Nephron (organoid): ENCODE results near the gene GNPTG.

ENCODE experiments used
- H3K27ac Mint-ChIP-seq, 3 experiments: 2 replicates each; pipeline ENCODE4 v1.8.0; 2020; ENCODE audit warnings: mixed read lengths in 3 of 3, mild to moderate bottlenecking in 2 of 3, moderate library complexity in 1 of 3
- H3K27me3 Mint-ChIP-seq: 2 replicates; pipeline ENCODE4 v1.8.0; 2021; ENCODE audit warnings: low read depth, mild to moderate bottlenecking, moderate library complexity, mixed read lengths
- H3K36me3 Mint-ChIP-seq: 2 replicates; pipeline ENCODE4 v1.8.0; 2020; ENCODE audit warnings: low read depth, mixed read lengths
- H3K4me1 Mint-ChIP-seq: 2 replicates; pipeline ENCODE4 v1.8.0; 2020; ENCODE audit warnings: mixed read lengths
- H3K4me3 Mint-ChIP-seq, 3 experiments: 2 replicates each; pipeline ENCODE4 v1.8.0; 2020; ENCODE audit warnings: mild to moderate bottlenecking in 3 of 3, mixed read lengths in 3 of 3, moderate library complexity in 2 of 3
- H3K9me3 Mint-ChIP-seq: 2 replicates; pipeline ENCODE4 v1.8.0; 2020; ENCODE audit warnings: mixed read lengths
- TF ChIP-seq, protein P1 (sequence below), 3 experiments: fragments of 200-600 bp; sonication (generic); IDR thresholded peaks; one replicate each; pipeline ENCODE4 v1.5.0; 2021; ENCODE audit warnings: antibody characterized with exemption in 3 of 3; ENCODE audit not compliant: unreplicated experiment in 3 of 3

Gene GNPTG

DNA sequence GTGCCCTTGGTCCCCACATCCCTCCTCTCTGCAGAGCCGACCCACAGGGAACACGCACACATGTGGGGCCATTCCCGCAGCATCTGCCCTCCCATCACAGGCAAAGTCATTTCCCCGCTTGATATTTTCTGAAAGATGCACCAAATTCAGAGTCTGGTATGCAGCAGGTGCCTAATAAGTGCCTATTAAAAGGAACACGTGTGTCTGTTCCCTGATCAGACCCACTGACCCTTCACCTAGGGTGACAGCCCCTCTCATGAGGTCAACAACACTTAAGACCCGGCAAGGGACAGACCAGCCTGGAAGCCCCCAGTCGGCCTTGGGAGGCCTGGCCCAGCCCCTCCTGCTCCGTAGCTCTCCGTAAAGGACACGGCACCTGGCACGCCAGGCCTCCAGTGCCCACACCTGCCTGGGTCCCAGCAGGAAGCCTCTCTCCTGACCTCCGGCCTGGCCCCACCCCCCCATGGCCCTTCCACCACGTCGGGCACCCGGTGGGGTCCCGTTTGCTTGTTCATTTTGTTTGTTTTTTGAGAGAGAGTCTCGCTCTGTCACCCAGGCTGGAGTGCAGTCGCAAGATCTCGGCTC lies 42.7 kb downstream of the GNPTG start:
- peaks cover 26% of the 10 kb centered on the region for H3K36me3 Mint-ChIP-seq
- no peak overlapping the region for H3K27ac Mint-ChIP-seq
- TF ChIP-seq, protein P1, sequence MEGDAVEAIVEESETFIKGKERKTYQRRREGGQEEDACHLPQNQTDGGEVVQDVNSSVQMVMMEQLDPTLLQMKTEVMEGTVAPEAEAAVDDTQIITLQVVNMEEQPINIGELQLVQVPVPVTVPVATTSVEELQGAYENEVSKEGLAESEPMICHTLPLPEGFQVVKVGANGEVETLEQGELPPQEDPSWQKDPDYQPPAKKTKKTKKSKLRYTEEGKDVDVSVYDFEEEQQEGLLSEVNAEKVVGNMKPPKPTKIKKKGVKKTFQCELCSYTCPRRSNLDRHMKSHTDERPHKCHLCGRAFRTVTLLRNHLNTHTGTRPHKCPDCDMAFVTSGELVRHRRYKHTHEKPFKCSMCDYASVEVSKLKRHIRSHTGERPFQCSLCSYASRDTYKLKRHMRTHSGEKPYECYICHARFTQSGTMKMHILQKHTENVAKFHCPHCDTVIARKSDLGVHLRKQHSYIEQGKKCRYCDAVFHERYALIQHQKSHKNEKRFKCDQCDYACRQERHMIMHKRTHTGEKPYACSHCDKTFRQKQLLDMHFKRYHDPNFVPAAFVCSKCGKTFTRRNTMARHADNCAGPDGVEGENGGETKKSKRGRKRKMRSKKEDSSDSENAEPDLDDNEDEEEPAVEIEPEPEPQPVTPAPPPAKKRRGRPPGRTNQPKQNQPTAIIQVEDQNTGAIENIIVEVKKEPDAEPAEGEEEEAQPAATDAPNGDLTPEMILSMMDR (IDR thresholded peaks at IDR 0.05; ENCODE audit: unreplicated experiment in 3 of 3), result no peak
- H3K4me1 Mint-ChIP-seq, result no peaks in the 10 kb centered on the region
- no peak overlapping the region for H3K4me3 Mint-ChIP-seq
- H3K27me3 Mint-ChIP-seq, result no peaks in the 10 kb centered on the region
- no peaks in the 10 kb centered on the region for H3K9me3 Mint-ChIP-seq

DNA sequence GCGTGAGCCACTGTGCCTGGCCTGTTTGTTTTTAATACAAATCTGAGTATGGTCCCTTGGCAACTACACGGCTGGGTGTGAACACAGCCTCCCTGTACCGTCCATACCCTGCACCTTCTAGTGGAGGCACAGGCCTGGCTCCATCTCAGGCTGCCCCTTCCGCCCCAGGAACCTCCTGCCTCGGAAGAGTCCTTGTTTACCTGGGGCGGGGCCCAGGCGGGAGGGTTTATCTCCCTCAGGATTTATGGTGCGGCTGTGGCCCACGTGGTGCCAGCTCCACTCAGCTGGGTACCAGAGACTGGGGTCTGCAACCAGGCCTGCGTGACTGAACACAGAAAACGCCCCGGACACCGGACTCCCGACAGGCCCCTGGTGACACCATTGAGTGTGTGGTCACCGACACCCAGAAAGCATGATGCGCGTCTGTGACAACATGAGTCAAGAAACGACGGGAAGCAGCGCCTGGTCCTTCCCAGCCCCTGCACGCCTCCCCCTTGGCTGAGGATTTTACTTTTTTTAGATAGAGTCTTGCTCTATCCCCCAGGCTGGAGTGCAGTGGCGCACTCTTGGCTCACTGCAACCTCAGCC lies 43.8 kb downstream of the GNPTG start:
- Mint-ChIP-seq H3K4me3 (no peak overlapping the region), H3K4me1 (no peaks in the 10 kb centered on the region)

DNA sequence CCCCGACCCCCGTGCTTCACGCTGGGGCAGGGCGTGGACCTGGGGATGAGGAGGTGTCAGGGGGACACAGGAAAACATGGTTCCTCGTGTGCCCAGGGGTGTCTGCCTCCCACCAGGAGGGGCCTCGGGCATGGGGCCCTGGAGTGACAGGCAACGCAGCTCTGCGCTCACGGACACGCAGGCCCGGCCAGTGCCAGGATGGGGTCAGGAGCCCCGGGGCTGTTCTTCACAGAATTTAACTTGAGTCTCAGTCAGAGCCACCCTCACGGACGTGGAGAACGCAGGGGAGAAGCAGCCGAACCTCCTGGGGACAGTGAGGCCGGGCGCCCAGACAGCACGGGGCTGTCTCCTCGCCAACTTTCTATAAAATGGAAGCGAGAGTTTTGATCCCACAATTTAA lies 46.0 kb downstream of the GNPTG start:
- H3K9me3 Mint-ChIP-seq, result no peaks in the 10 kb centered on the region
- TF ChIP-seq, protein P1 (IDR thresholded peaks at IDR 0.05; ENCODE audit: unreplicated experiment in 3 of 3), result no peak
- H3K27ac Mint-ChIP-seq, result no peak overlapping the region
- peaks cover 17% of the 10 kb centered on the region for H3K36me3 Mint-ChIP-seq
- no peaks in the 10 kb centered on the region for H3K4me1 Mint-ChIP-seq
- H3K4me3 Mint-ChIP-seq, result no peak overlapping the region
- no peaks in the 10 kb centered on the region for H3K27me3 Mint-ChIP-seq

More for the DNA sequence above, 43.8 kb downstream of the GNPTG start:
- Mint-ChIP-seq H3K27ac (no peak overlapping the region), H3K27me3 (no peaks in the 10 kb centered on the region), H3K36me3 (peaks cover 21% of the 10 kb centered on the region), H3K9me3 (no peaks in the 10 kb centered on the region)
- TF ChIP-seq, protein P1 (IDR thresholded peaks at IDR 0.05; ENCODE audit: unreplicated experiment in 3 of 3), result no peak

DNA sequence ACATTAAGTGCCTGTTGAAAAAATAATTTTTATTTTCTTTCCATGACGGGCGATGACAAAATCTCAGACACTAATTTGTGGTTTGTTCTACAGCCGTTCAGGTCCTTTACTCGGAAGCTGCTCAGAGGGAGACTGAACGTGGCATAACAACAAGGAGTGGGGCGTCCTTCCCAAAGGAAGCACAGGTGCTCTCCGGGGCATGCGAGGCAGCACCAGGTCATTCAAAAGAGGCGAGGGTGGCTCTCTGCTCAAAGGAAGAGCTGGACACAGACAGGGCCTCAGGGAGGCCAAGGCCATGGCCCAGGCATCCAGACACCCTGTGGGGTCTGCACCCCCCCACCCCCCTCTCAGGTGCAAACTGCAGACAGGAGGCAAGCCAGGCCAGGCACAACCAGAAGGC lies 46.6 kb downstream of the GNPTG start:
- Mint-ChIP-seq H3K27ac (no peak overlapping the region), H3K4me3 (no peak overlapping the region)
- TF ChIP-seq, protein P1 (IDR thresholded peaks at IDR 0.05; ENCODE audit: unreplicated experiment in 3 of 3), result no peak

DNA sequence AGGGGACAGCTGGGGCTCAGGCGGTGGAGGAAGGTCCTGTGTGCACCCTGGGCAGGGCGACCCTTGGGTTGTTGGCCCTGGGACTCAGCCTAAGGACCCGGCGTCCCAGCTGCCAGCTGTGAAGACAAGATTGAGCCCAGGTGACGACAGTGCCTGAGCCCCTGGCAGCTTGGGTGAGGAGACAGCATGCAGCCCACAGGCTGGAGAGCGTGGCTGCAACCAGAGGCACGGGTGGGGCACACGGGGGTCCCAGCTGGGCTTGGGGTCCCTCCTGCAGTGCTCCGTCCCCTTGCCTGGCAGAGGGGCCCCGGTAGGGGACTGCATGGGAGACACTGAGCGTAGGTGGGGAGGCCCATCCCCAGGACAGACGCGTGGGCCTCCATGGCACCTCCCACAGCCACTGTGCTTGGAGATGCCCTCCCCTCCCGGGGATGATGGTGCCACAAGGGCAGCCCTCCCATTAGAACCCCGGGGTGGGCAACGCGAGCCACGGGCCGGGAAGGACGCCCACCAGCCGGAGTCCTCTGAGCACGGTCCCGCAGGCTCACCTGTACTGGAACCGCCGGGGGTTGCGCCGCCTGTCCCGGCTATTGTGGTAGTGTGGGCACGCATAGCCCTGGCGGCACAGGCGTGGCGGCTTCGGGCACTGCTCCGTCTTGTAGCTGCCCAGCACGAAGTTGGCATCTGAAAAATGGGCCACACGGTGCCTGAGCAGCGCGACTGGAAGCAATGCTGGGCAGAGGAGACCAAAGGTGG lies 47.3 kb downstream of the GNPTG start:
- TF ChIP-seq, protein P1 (IDR thresholded peaks at IDR 0.05; ENCODE audit: unreplicated experiment in 3 of 3), result no peak
- no peaks in the 10 kb centered on the region for H3K4me1 Mint-ChIP-seq
- no peaks in the 10 kb centered on the region for H3K9me3 Mint-ChIP-seq

More for the DNA sequence above, 46.6 kb downstream of the GNPTG start:
- peaks cover 16% of the 10 kb centered on the region for H3K36me3 Mint-ChIP-seq
- H3K4me1 Mint-ChIP-seq, result no peaks in the 10 kb centered on the region
- H3K9me3 Mint-ChIP-seq, result no peaks in the 10 kb centered on the region
- H3K27me3 Mint-ChIP-seq, result no peaks in the 10 kb centered on the region

More for the DNA sequence above, 47.3 kb downstream of the GNPTG start:
- no peak overlapping the region for H3K4me3 Mint-ChIP-seq
- peaks cover 19% of the 10 kb centered on the region for H3K36me3 Mint-ChIP-seq
- no peaks in the 10 kb centered on the region for H3K27me3 Mint-ChIP-seq
- no peak overlapping the region for H3K27ac Mint-ChIP-seq
